NT2/D1 (cell line): ENCODE measurements around the gene SLC5A11.

ENCODE experiments used
- SUZ12 ChIP-seq: IDR thresholded peaks from 2 replicates; pipeline ENCODE4 v1.6.1; 2011; ENCODE audit not compliant: insufficient read length, insufficient read depth; ENCODE audit errors: extremely low read depth
- YY1 ChIP-seq: IDR thresholded peaks from 2 replicates; pipeline ENCODE4 v1.6.1; 2011; ENCODE audit not compliant: insufficient read length, insufficient read depth
- ZNF274 ChIP-seq: IDR thresholded peaks from 2 replicates; pipeline ENCODE4 v1.6.1; 2011; ENCODE audit warnings: mild to moderate bottlenecking, low read depth, low read length

DNA sequence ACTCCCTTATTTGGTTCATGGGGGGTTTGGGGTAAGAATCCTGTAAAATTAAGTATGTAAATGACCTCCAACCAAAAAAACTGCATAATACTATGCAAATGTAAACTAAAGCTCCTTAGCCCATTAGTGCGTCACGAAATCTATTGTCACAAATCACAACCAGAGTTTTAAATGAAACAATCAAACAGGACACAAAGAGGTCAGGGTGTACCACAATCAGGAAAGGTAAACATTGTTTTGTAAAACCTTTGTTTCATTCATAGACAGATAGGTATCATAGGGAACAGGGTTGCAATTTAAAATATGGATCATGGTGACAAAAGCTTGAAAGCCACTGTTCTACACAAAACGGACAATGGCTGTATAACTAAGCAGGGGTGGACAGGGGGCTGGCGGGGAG, 108.4 kb downstream of the SLC5A11 start:
- TF ChIP-seq ZNF274 (no peak), YY1 (no peak), SUZ12 (no peak)
